T follicular helper cell (primary cell): ENCODE data around the gene WDR27.
"Not testable (repeated sequence)": the region's sequence is repeated elsewhere in the genome, so short reads cannot be mapped to it uniquely, and the experiment has no call there.

Experiments used
- DNase-seq: peaks from one replicate; pipeline ENCODE4 v3.0.0-alpha.2; 2020; ENCODE audit warnings: low read depth

Gene WDR27

DNA sequence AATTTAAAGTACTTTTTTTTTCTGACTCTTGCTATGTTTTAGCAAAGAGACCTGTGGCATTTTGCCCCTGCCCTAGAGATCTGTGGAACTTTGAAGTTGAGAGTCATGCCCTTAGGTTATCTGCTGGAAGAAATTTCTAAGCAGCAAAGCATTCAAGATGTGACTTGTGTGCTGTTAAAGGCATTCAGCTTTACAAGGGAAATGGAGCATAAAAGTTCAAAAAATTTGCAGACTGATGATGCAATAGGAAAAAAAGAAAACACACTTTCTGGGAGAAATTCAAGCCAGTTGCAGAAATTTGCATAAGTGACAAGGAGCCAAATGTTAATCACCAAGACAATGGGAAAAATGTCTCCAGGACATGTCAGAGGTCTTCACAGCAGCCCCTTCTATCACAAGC, 267.3 kb downstream of the WDR27 start:
- DNase-seq, result not testable (repeated sequence)

DNA sequence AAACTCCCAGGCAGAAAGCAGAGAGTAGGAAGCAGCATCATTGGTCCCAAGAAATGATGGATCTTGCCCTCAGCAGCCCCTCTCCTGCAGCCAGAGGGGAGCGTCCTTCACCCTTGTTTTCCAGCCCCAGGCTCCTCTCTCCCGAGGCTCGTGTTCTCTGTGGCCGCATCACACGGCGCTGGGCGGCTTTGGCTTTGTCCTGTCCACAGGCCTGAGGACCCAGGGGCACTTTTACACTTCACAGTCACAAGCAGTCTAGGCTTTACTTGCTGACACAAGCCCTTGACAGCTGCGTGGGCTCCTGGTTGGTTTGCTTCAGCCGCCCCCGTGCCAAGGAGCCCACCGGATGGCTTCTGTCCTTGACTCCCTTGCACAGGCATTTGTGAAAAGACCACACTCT, 272.8 kb downstream of the WDR27 start:
- no peak for DNase-seq

DNA sequence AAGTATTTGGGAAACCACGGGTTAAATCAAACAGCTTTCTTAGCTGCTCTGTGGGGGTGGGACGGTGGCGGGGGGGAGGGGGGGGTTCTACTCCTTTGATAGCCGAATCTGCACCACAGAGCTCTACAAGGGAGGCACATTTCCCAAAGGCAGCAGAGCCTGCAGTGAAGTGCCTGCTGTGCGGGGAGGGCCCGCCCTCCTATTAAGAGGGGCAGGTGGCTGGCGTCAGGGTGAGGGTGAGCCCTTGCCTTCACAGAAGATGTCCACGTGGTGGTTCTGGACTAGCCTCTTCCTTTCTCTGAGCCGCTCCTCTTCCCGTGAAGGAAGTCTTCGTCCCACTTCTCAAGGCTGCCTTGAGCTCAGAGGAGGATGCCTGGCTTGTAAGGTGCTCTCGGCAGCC, 273.3 kb downstream of the WDR27 start:
- no peak for DNase-seq

DNA sequence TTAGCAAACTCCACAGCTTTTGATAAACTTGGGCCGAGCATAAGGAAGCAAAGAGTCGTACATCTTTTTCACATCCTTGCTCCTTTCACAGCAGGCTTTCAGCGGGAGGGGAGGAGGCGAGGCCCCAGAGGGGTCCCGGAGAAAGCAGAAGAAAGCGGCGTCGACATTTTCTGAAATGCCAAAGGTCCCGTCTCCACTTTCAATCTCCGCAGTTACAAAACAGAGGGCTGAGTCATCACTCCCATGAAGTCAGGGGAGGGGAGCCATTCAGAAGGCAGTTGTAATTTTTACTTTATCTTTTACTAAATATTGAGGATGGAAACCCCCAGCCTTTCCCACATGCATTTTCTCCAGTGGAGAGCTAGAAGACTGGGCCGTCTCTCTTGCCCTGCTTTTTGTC, 274.0 kb downstream of the WDR27 start:
- no peak for DNase-seq

DNA sequence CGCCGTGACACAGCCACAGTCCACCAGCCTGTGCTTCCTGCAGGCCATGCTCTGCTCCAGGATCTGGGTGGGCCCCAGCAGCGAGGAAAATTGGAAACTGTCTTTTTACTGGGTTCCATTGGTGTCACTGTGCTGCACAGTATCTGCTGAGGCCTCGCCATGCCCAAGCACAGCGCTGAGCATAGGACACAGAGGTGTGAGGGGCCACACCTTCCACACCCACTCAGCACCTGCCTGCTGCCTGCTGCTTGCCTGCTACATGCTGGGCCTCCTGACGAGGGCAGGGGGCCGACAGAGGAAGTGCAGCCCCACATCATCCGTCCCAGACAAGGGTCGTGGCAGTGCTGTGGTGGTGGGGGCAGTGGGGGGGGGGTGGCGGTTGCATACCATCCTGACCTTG, 275.2 kb downstream of the WDR27 start:
- no peak for DNase-seq

DNA sequence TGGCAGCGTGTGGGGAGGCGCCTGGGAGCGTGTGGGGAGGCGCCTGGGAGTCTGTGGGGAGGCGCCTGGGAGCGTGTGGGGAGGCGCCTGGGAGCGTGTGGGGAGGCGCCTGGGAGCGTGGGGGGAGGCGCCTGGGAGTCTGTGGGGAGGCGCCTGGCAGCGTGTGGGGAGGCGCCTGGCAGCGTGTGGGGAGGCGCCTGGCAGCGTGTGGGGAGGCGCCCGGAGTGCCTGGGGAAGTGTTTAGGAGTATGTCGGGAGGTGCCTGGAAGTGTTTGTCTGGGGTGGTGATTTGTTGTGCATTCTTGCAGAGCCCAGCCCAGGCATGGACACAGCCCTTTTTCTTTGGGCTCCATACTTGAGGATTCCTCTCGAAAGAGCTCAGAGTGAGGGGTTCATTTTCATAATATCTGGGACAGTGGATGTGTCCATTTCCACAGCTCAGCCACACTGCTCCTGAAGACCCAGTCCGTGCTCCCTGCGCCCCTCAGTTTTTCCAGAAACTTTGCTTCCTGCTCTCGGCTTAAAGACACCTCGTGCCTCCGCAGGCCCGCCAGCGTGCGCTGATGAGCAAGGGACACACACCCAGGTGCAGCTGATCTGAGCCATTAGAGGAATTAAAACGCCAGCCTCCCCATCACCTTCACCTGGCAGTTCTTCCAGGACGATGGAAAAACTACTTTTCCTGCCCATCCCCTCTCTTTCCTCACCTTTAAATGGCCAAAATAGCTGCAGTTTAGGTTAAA, 276.0 kb downstream of the WDR27 start:
- DNase-seq, result no peak

DNA sequence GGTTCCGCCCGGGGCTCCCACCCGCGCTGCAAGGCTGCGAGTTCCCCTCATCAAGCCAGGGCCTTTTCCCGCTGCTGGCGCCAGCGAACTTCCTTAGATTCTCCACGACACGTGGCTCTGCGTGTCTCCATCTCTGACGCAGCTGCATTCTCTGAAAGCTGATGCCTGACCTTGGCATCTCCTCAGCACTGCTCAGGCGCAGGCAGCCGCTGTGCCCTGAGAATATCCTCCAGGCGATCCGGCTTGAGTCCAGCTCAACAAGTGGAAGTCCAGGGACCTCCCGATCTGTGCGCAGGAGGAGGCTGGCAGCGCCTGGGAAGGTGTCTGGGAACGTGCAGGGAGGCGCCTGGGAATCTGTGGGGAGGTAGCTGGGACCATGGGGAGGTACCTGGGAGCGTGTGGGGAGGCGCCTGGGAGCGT, 277.0 kb downstream of the WDR27 start:
- DNase-seq, result no peak

DNA sequence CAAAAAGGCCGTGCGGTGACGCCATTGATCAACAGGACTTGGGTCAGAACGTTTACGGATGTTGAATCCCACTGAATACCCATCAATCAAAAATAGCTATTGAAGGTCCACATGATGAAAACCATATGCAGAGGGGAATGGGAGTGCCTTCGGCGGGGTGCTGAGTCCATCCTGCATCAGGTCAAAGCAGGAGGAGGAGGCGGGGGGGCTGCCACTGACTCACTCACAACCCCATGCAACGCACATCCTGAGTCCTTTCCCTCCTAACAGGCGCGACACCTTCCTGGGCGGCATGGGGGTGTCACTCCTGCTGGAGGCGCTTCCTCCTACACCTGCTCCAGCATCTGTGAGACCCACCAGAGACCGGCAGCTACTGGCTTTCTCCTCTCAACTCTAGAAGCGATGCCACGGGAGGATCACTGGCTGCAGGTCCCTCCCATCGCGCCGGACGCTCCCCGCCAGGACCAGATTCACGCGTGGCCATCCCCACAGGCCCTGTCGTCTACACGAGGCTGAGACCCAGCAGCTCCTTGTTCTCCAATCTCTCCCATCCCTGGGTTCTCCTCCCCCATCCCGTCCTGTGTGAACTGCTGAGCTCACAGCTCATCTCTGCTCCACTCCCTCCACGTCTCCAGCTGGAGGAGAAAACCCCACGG, 277.6 kb downstream of the WDR27 start:
- no peak for DNase-seq

DNA sequence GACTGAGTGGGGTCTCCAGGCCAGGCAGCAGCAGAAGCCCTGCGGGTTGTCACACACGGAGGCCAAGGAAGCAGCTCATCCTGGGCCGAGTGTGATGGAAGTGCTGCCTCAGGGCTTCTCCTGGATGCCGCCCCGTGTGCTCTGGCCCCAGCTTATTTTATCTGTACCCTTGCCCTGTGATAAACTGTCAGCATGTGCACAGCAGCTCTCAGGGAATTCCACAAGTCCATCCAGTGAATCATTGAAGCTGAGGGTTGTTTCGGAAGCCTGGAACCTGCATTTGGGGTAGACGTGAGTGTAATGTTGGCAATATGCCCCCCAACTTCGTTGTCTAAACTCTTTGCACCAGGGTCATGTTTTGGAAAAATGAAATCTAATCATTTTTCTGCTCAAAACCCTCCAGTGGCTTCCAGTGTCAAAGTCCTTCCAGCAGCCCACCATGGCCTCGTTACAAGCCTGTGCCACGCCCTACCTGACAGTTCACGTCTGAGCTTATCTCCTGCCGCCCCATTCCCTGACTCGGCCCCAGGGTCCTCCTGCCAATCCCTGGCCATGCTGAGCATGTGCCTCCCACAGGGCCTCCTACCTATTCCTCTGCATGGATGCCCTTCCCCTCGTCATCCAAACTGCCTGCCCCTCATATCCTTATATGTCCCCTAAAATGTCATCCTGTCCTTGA, 280.1 kb downstream of the WDR27 start:
- DNase-seq, result no peak

DNA sequence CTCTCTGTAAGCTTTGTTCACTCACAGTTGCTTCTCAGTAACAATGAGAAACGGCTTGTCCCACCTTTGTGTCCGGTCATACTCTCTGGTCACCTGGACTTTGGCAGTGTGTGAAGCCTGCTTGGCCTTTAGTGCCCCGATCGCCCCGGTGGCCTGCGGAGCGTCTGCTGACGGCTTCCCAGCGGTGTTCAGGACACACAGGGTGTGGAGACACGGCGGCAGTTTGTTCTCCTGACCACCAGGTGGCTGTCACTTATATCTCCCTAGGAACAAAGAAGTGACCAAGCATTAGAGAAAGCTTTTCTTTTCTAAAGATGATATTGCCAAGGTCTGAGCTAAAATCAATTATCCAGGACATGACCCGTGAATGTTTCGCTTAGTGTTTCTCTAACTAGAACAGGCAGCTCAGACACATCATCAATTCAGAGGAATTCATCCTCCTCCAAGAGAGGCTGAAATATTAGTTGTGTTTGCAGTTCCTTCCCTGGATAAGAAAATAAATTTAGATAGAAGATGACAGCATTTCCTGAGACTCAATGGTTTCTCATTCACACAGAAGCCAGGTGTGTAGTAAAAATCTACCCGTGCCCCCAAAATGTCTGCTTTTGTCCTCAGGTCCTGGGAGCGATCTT, 280.8 kb downstream of the WDR27 start:
- no peak for DNase-seq

DNA sequence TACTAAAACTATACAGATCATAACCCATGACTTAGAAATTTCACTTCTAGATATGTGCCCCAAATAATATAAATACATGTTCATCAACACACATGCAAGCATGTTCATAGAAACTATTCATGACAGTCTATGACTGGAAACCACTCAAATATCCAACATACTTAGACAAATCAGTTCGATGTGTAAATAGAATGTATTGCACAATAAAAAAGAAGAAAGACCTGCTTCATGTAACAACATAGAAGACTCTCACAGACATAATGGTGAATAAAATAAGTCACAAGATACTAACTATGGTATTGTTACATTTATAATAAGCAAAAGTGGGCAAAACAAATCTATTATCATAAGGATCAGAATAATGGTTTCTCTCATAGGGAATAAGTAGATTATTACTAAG, 284.7 kb downstream of the WDR27 start:
- DNase-seq, result no peak

DNA sequence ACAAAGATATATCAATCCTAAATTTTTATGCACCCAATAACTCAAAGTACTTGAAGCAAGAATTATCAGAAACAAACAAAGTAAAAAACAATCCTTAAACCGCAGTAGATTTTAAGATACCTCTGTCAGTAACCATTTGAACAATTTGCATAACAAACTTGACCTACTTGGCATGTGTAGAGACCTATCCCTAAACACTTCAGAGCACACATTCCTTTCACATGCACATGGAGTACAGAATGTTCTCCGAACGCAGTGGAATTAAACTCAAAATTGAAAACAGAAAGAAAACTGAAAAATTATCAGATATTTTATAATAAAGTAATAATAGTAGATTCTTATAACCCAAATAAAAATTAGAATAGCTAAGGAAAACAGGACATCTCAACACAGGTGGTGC, 285.6 kb downstream of the WDR27 start:
- DNase-seq, result no peak

DNA sequence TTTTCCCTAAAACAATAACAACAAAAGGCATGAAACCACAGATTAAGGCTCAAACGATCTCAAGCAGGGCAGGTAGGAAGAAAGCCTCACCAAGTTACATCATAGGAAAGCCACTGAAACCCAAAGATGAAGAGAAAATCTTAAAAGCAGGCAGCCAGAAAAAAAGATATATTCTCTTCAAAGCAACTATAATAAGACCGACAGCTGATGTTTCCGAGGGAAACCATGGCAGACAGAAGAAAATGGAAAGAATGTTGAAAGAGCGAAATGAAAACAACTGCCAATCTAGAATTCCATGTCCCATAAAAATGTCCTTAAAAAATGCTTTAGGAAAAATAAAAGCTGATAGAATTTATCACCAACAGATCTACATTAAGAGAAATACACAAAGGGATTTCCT, 286.6 kb downstream of the WDR27 start:
- DNase-seq, result no peak

DNA sequence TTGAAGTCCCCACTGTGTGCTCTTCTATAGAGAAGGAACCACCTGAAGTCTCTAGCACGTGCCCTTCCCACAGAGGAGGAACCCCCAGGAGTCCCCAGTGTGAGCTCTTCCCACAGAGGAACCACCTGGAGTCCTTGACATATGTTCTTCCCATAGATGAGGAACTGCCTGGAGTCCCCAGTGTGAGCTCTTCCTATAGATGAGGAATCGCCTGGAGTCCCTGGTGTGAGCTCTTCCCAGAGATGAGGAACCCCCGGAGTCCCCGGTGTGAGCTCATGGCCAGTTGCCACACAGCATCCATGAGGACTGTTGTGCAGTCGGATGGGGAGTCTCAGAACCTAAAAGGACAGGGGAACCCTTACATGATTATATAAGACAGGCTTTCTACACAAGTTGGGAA, 290.1 kb downstream of the WDR27 start:
- DNase-seq, result no peak

DNA sequence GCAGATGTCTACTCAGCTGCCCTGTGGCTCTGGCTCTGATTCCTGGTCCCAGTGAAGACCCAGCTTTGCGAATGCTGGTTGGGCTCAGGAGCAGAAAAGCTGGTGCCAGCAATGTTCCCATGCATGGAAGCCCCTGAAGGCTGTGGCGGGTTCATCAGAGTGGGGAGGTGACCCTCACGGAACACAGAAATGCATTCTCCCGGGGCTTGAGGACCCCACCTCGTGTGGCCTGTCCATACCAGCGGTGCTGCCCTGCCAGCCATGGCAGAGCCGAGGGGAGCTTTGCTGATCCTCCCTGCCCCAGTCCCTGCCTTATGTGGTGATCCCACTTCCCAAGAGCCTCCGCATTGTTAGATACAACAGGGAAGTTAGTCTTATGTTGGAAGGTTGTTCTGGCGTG, 290.5 kb downstream of the WDR27 start:
- DNase-seq, result no peak

DNA sequence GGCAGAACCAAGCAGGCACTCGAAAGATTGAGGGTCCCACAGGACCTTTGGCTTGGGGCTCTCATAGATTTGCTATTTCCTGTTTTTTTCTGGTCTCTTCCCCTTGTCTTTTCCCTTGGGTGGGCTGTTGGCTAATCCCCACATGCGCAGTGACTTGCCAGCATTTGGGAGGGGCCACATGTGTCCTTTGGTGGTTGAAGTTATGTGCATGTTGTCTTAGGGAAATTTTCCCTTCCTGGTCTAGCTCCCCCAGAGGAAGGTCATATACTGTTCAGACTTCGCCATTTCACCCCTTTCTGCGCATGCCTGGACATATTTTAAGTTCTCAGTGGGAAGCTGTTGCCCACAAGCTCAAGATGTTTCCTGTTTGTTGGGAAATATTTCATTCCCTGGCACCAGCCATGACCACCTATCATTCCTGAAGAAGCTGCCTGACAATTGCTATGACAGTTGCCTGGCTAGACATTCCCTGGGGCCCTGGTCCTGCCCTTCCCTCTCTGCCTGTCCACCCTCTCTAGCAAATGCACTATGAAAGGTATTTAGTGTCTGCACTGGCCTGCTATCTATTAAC, 292.0 kb downstream of the WDR27 start:
- no peak for DNase-seq

DNA sequence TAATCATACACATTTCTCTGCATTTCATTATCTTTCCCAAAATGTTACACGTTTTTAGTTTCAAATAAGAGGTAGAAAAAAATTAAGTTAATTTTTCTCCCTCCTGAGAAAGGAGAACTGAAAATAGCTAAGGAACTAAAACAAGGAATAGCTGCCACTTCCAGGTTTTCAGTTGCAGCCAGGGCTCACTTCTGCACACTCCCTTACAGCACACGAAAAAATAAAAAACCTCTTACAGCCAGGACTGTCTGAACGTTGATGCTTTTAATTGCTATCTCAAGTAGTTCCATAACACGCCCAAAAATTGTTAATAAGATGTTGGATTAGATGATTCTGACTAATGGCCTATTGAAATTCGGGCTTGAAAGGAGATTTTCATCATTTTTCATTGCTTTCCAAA, 294.5 kb downstream of the WDR27 start:
- DNase-seq, result no peak
